GM12892 (cell line): ENCODE measurements around the gene RFX8.

Source experiments
- POLR2A ChIP-seq: IDR thresholded peaks from 2 replicates; pipeline ENCODE4 v1.6.1; 2011; ENCODE audit warnings: low read depth, low read length, control low read depth
- TAF1 ChIP-seq: IDR thresholded peaks from 2 replicates; pipeline ENCODE4 v1.6.1; 2011; ENCODE audit warnings: low read depth, mild to moderate bottlenecking, control low read depth, low read length, borderline replicate concordance

DNA sequence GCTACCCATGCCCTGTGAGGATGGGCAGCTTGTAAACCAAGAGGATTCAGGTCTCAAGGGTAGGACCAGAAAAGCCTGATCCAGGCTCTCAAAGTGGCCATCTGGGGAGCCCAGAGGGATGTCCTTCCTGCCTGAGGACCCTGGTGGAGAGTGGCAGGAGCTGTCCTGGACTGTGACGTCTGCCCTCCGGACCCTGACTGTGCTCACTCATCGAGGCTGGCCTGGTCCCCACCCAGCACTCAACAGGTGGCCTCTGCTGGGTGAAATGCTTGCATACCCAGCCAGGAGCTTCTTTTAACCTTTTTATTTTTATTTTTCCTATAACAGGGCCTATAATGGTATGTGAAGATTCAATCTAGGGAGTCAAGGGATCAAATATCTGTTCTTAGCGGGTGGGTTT, 112.1 kb downstream of the RFX8 start:
- TF ChIP-seq POLR2A: no peak
- no peak for TF ChIP-seq TAF1
